ENCODE data around the gene PLAC8L1.

DNA sequence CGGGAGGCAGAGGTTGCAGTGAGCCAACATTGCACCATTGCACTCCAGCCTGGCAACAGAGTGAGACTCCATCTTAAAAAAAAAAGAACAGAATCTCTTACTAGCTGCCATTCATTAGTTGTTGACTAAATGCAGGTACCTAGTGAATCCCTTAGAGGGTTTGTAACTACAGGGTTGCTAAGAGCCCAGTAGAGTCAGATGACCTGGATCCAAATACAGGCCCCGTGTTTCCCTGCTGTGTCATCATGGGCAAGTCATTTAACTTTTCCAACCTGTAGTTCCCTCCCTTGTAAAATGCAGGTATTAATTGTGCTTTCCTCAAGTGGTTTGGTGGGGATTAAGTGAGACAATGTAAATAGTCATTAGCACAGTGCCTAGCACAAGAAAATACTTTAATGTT lies 32.8 kb downstream of the PLAC8L1 start:
- TF ChIP-seq, protein P1, sequence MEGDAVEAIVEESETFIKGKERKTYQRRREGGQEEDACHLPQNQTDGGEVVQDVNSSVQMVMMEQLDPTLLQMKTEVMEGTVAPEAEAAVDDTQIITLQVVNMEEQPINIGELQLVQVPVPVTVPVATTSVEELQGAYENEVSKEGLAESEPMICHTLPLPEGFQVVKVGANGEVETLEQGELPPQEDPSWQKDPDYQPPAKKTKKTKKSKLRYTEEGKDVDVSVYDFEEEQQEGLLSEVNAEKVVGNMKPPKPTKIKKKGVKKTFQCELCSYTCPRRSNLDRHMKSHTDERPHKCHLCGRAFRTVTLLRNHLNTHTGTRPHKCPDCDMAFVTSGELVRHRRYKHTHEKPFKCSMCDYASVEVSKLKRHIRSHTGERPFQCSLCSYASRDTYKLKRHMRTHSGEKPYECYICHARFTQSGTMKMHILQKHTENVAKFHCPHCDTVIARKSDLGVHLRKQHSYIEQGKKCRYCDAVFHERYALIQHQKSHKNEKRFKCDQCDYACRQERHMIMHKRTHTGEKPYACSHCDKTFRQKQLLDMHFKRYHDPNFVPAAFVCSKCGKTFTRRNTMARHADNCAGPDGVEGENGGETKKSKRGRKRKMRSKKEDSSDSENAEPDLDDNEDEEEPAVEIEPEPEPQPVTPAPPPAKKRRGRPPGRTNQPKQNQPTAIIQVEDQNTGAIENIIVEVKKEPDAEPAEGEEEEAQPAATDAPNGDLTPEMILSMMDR (IDR thresholded peaks at IDR 0.05 in 4 of 5, conservative IDR thresholded peaks at IDR 0.05 in 1 of 5) = no peak
- no peak for TF ChIP-seq POLR2A (IDR thresholded peaks at IDR 0.05)

Data from gastrocnemius medialis (tissue), 4 donors.